CD8-positive, alpha-beta memory T cell (primary cell): ENCODE data around the gene HHLA2. TPM values are rescaled to one million over a fixed set of nuclear protein-coding genes. Genes with fewer than 3 reads are reported as not detected.

Experiments used
- CTCF ChIA-PET: fragments of 350-600 bp; sonication (Branson Sonifier 250); formaldehyde crosslinking; loops from one replicate; lab custom pipeline; 2021; ENCODE audit warnings: antibody characterized with exemption; lab: Charles Lee
- POLR2A ChIA-PET: fragments of 350-600 bp; sonication (Branson Sonifier 250); formaldehyde crosslinking; loops from one replicate; lab custom pipeline; 2021; ENCODE audit warnings: antibody characterized with exemption; lab: Charles Lee
- DNase-seq, 5 donors: peaks; one replicate each; pipeline versions ENCODE4 v3.0.0 to v3.0.0-alpha.2; 2020 to 2022; ENCODE audit warnings: mixed read lengths in 1 of 5
- H3K27ac ChIP-seq: one replicate; pipeline ENCODE4 v1.7.0; 2013; ENCODE audit warnings: low read depth, mild to moderate bottlenecking, low read length, moderate library complexity
- H3K27me3 ChIP-seq: 2 replicates; pipeline ENCODE4 v1.7.0; 2013; ENCODE audit warnings: low read length, mild to moderate bottlenecking; ENCODE audit not compliant: insufficient read depth, poor library complexity, severe bottlenecking
- H3K36me3 ChIP-seq: 2 replicates; pipeline ENCODE4 v1.7.0; 2013; ENCODE audit warnings: mild to moderate bottlenecking, low read length, moderate library complexity; ENCODE audit not compliant: insufficient read depth
- H3K4me1 ChIP-seq: 2 replicates; pipeline ENCODE4 v1.7.0; 2013; ENCODE audit warnings: mild to moderate bottlenecking, low read length, moderate library complexity; ENCODE audit not compliant: insufficient read depth
- H3K4me3 ChIP-seq: 2 replicates; pipeline ENCODE4 v1.7.0; 2013; ENCODE audit warnings: mild to moderate bottlenecking, low read length
- H3K9me3 ChIP-seq: 2 replicates; pipeline ENCODE4 v1.7.0; 2013; ENCODE audit warnings: mild to moderate bottlenecking, low read length
- H3K27ac Mint-ChIP-seq, 8 donors: one replicate each; pipeline ENCODE4 v1.8.0; 2020 to 2021; ENCODE audit warnings: mixed read lengths in 8 of 8, mild to moderate bottlenecking in 6 of 8, inconsistent platforms in 3 of 8, moderate library complexity in 3 of 8
- H3K27me3 Mint-ChIP-seq, 2 donors: one replicate each; pipeline ENCODE4 v1.8.0; 2020 to 2021; ENCODE audit warnings: mixed read lengths in 2 of 2, mild to moderate bottlenecking in 1 of 2, moderate library complexity in 1 of 2
- H3K36me3 Mint-ChIP-seq, 3 donors: one replicate each; pipeline ENCODE4 v1.8.0; 2020 to 2021; ENCODE audit warnings: mixed read lengths in 3 of 3, inconsistent platforms in 1 of 3, mild to moderate bottlenecking in 1 of 3
- H3K4me1 Mint-ChIP-seq, 3 donors: one replicate each; pipeline ENCODE4 v1.8.0; 2020 to 2021; ENCODE audit warnings: mixed read lengths in 3 of 3, inconsistent platforms in 1 of 3, mild to moderate bottlenecking in 1 of 3
- H3K4me3 Mint-ChIP-seq, 7 donors: one replicate each; pipeline ENCODE4 v1.8.0; 2020 to 2021; ENCODE audit warnings: mixed read lengths in 7 of 7, mild to moderate bottlenecking in 6 of 7, moderate library complexity in 4 of 7, inconsistent platforms in 2 of 7
- H3K9me3 Mint-ChIP-seq, 5 donors: one replicate each; pipeline ENCODE4 v1.8.0; 2020 to 2022; ENCODE audit warnings: mixed read lengths in 5 of 5, mild to moderate bottlenecking in 3 of 5, moderate library complexity in 2 of 5, inconsistent platforms in 1 of 5
- polyA plus RNA-seq: library from polyadenylated mRNA; unstranded; fragments of 300-500 nt; fragmentation: Illumina TruSeq; gene quantifications from one replicate; pipeline ENCODE4 v1.2.3, GENCODE V29; 2021
- total RNA-seq, 2 experiments: library from RNA; stranded (reverse); gene quantifications; one replicate each; pipeline ENCODE4 v1.2.3, GENCODE V29; 2021

HHLA2 gene
- total and polyA plus RNA-seq, 3 experiments from 2014 or later: 0.46 to 1.1 (median 1.0) TPM

- Histone ChIP-seq H3K4me1 (no peaks in the 10 kb centered on the region), H3K9me3 (no peaks in the 10 kb centered on the region), H3K27ac (no peak overlapping the region), H3K27me3 (no peaks in the 10 kb centered on the region), H3K4me3 (no peak overlapping the region), H3K36me3 (no peaks in the 10 kb centered on the region)
- ChIA-PET CTCF (no interaction called here), POLR2A (no interaction called here)
- DNase-seq: no peak
- H3K27me3 Mint-ChIP-seq: peaks cover 0 to 2% of the 10 kb centered on the region in 2 donors
- H3K36me3 Mint-ChIP-seq: peaks cover 0 to 15% (median 4%) of the 10 kb centered on the region in 3 donors
- H3K4me3 Mint-ChIP-seq: no peak overlapping the region
- H3K9me3 Mint-ChIP-seq: peaks cover 0 to 4% (median 0%) of the 10 kb centered on the region in 5 donors
- H3K4me1 Mint-ChIP-seq: peaks cover 0 to 11% (median 8%) of the 10 kb centered on the region in 3 donors
- peak overlapping the region in 1 of 8 donors; percentile 51 for H3K27ac Mint-ChIP-seq
Observed at GRCh38 chr3:108329947-108330346, 33.6 kb downstream of the HHLA2 start.

GRCh38 chr3:108331792-108332191 is 35.4 kb downstream of the HHLA2 start:
- Mint-ChIP-seq H3K27ac (no peak overlapping the region), H3K27me3 (no peaks in the 10 kb centered on the region), H3K9me3 (peaks cover 0 to 4% (median 0%) of the 10 kb centered on the region in 5 donors), H3K4me1 (peaks cover 0 to 11% (median 8%) of the 10 kb centered on the region in 3 donors), H3K36me3 (peaks cover 0 to 4% (median 0%) of the 10 kb centered on the region in 3 donors), H3K4me3 (no peak overlapping the region)
- Histone ChIP-seq H3K4me1 (no peaks in the 10 kb centered on the region), H3K27ac (no peak overlapping the region), H3K4me3 (no peak overlapping the region), H3K36me3 (no peaks in the 10 kb centered on the region), H3K9me3 (no peaks in the 10 kb centered on the region), H3K27me3 (no peaks in the 10 kb centered on the region)
- POLR2A ChIA-PET: no interaction called here
- no peak for DNase-seq
- CTCF ChIA-PET: no interaction called here

- H3K27me3 Mint-ChIP-seq: no peaks in the 10 kb centered on the region
- DNase-seq: no peak
- ChIA-PET CTCF (no interaction called here), POLR2A (no interaction called here)
- no peaks in the 10 kb centered on the region for H3K36me3 Mint-ChIP-seq
- no peak overlapping the region for H3K27ac Mint-ChIP-seq
- Histone ChIP-seq H3K27ac (no peak overlapping the region), H3K4me1 (no peaks in the 10 kb centered on the region), H3K9me3 (no peaks in the 10 kb centered on the region), H3K4me3 (no peak overlapping the region), H3K36me3 (no peaks in the 10 kb centered on the region), H3K27me3 (no peaks in the 10 kb centered on the region)
- H3K9me3 Mint-ChIP-seq: no peaks in the 10 kb centered on the region
- no peak overlapping the region for H3K4me3 Mint-ChIP-seq
- H3K4me1 Mint-ChIP-seq: peaks cover 0 to 4% (median 3%) of the 10 kb centered on the region in 3 donors
Observed at GRCh38 chr3:108333961-108334360, 37.6 kb downstream of the HHLA2 start.

- Histone ChIP-seq H3K4me1 (no peaks in the 10 kb centered on the region), H3K9me3 (no peaks in the 10 kb centered on the region), H3K27ac (no peak overlapping the region), H3K27me3 (no peaks in the 10 kb centered on the region), H3K36me3 (no peaks in the 10 kb centered on the region), H3K4me3 (no peak overlapping the region)
- Mint-ChIP-seq H3K9me3 (no peaks in the 10 kb centered on the region), H3K27me3 (no peaks in the 10 kb centered on the region), H3K36me3 (no peaks in the 10 kb centered on the region), H3K27ac (no peak overlapping the region), H3K4me3 (no peak overlapping the region), H3K4me1 (no peaks in the 10 kb centered on the region)
- no peak for DNase-seq
- ChIA-PET POLR2A (no interaction called here), CTCF (no interaction called here)
Observed at GRCh38 chr3:108334701-108335100, 38.4 kb downstream of the HHLA2 start.

- Histone ChIP-seq H3K36me3 (no peaks in the 10 kb centered on the region), H3K4me3 (no peak overlapping the region), H3K9me3 (no peaks in the 10 kb centered on the region), H3K4me1 (no peaks in the 10 kb centered on the region), H3K27me3 (no peaks in the 10 kb centered on the region), H3K27ac (no peak overlapping the region)
- Mint-ChIP-seq H3K4me3 (no peak overlapping the region), H3K27ac (no peak overlapping the region), H3K4me1 (peaks cover 0 to 9% (median 8%) of the 10 kb centered on the region in 3 donors), H3K27me3 (no peaks in the 10 kb centered on the region), H3K36me3 (no peaks in the 10 kb centered on the region), H3K9me3 (no peaks in the 10 kb centered on the region)
- CTCF ChIA-PET: no interaction called here
- DNase-seq: no peak
- POLR2A ChIA-PET: no interaction called here
Observed at GRCh38 chr3:108338901-108339545, 42.7 kb downstream of the HHLA2 start.

GRCh38 chr3:108341911-108342310 is 45.6 kb downstream of the HHLA2 start:
- no peaks in the 10 kb centered on the region for H3K9me3 Mint-ChIP-seq
- no peak for DNase-seq
- no peak overlapping the region for H3K4me3 Mint-ChIP-seq
- Histone ChIP-seq H3K27ac (no peak overlapping the region), H3K36me3 (no peaks in the 10 kb centered on the region), H3K4me1 (no peaks in the 10 kb centered on the region), H3K4me3 (no peak overlapping the region), H3K27me3 (no peaks in the 10 kb centered on the region), H3K9me3 (no peaks in the 10 kb centered on the region)
- no peaks in the 10 kb centered on the region for H3K36me3 Mint-ChIP-seq
- H3K27ac Mint-ChIP-seq: no peak overlapping the region
- H3K4me1 Mint-ChIP-seq: peaks cover 0 to 9% (median 8%) of the 10 kb centered on the region in 3 donors
- no peaks in the 10 kb centered on the region for H3K27me3 Mint-ChIP-seq
- ChIA-PET POLR2A (no interaction called here), CTCF (no interaction called here)

- POLR2A ChIA-PET: no interaction called here
- no peak for DNase-seq
- H3K27me3 Mint-ChIP-seq: peaks cover 0 to 2% of the 10 kb centered on the region in 2 donors
- CTCF ChIA-PET: no interaction called here
- Histone ChIP-seq H3K4me3 (no peak overlapping the region), H3K27me3 (no peaks in the 10 kb centered on the region), H3K4me1 (no peaks in the 10 kb centered on the region), H3K27ac (no peak overlapping the region), H3K9me3 (no peaks in the 10 kb centered on the region), H3K36me3 (no peaks in the 10 kb centered on the region)
- H3K9me3 Mint-ChIP-seq: peaks cover 0 to under 1% (median 0%) of the 10 kb centered on the region in 5 donors
- H3K36me3 Mint-ChIP-seq: peaks cover 0 to 8% (median 0%) of the 10 kb centered on the region in 3 donors
- peaks cover 0 to 9% (median 8%) of the 10 kb centered on the region in 3 donors for H3K4me1 Mint-ChIP-seq
- H3K4me3 Mint-ChIP-seq: no peak overlapping the region
- peak overlapping the region in 1 of 8 donors; percentile 18 for H3K27ac Mint-ChIP-seq
Observed at GRCh38 chr3:108342837-108343486, 46.6 kb downstream of the HHLA2 start.

- Histone ChIP-seq H3K4me3 (no peak overlapping the region), H3K27me3 (no peaks in the 10 kb centered on the region), H3K4me1 (no peaks in the 10 kb centered on the region), H3K27ac (no peak overlapping the region), H3K36me3 (no peaks in the 10 kb centered on the region), H3K9me3 (no peaks in the 10 kb centered on the region)
- Mint-ChIP-seq H3K9me3 (peaks cover 0 to 4% (median 0%) of the 10 kb centered on the region in 5 donors), H3K27ac (no peak overlapping the region), H3K4me3 (no peak overlapping the region), H3K4me1 (peaks cover 0 to 9% (median 8%) of the 10 kb centered on the region in 3 donors), H3K36me3 (peaks cover 0 to 13% (median 0%) of the 10 kb centered on the region in 3 donors), H3K27me3 (peaks cover 2 to 4% of the 10 kb centered on the region in 2 donors)
- CTCF ChIA-PET: interaction anchor here (0.8 kb wide), 1 partner anchor 42 kb away, joined by 5 read pairs; no protein-coding TSS in a partner anchor
- no peak for DNase-seq
- POLR2A ChIA-PET: no interaction called here
Observed at GRCh38 chr3:108343491-108343890, 47.1 kb downstream of the HHLA2 start.
